Stimulated activated naive CD8-positive, alpha-beta T cell treated with anti-CD3 and anti-CD28 coated beads, Interleukin-15, Interleukin-2, amounts not matched to agents 100 ng/mL and 50 ng/mL, for 24 hours (primary cell): ENCODE measurements around the gene EVI5.
A peak's percentile ranks its signal among the peaks of the same experiment; 100 is the strongest.

Experiments used
- H3K27ac Mint-ChIP-seq: one replicate; pipeline ENCODE4 v1.8.0; 2021; ENCODE audit warnings: mild to moderate bottlenecking, mixed read lengths
- H3K27me3 Mint-ChIP-seq: one replicate; pipeline ENCODE4 v1.8.0; 2021; ENCODE audit warnings: mixed read lengths
- H3K36me3 Mint-ChIP-seq: one replicate; pipeline ENCODE4 v1.8.0; 2021; ENCODE audit warnings: low read depth, mixed read lengths
- H3K4me1 Mint-ChIP-seq: one replicate; pipeline ENCODE4 v1.8.0; 2021; ENCODE audit warnings: low read depth, mixed read lengths
- H3K4me3 Mint-ChIP-seq: one replicate; pipeline ENCODE4 v1.8.0; 2021; ENCODE audit warnings: mild to moderate bottlenecking, mixed read lengths
- H3K9me3 Mint-ChIP-seq: one replicate; pipeline ENCODE4 v1.8.0; 2021; ENCODE audit warnings: mixed read lengths

Gene EVI5

GRCh38 chr1:92480813-92481598 is 303.9 kb downstream of the EVI5 start:
- Mint-ChIP-seq H3K27me3 (no peaks in the 10 kb centered on the region), H3K4me1 (peaks cover 63% of the 10 kb centered on the region), H3K36me3 (peaks cover 70% of the 10 kb centered on the region), H3K4me3 (peak overlapping the region; percentile 96), H3K27ac (peak overlapping the region; percentile 45), H3K9me3 (no peaks in the 10 kb centered on the region)

GRCh38 chr1:92480200-92480812 is 304.6 kb downstream of the EVI5 start:
- Mint-ChIP-seq H3K27ac (peak overlapping the region; percentile 80), H3K4me1 (peaks cover 70% of the 10 kb centered on the region), H3K36me3 (peaks cover 75% of the 10 kb centered on the region), H3K4me3 (peak overlapping the region; percentile 67), H3K27me3 (no peaks in the 10 kb centered on the region), H3K9me3 (no peaks in the 10 kb centered on the region)

GRCh38 chr1:92479587-92479986 is 305.3 kb downstream of the EVI5 start:
- H3K4me1 Mint-ChIP-seq: peaks cover 77% of the 10 kb centered on the region
- no peaks in the 10 kb centered on the region for H3K9me3 Mint-ChIP-seq
- H3K36me3 Mint-ChIP-seq: peaks cover 82% of the 10 kb centered on the region
- peak overlapping the region; percentile 67 for H3K4me3 Mint-ChIP-seq
- no peaks in the 10 kb centered on the region for H3K27me3 Mint-ChIP-seq
- H3K27ac Mint-ChIP-seq: peak overlapping the region; percentile 88

GRCh38 chr1:92478393-92478792 is 306.5 kb downstream of the EVI5 start:
- no peaks in the 10 kb centered on the region for H3K9me3 Mint-ChIP-seq
- H3K27me3 Mint-ChIP-seq: no peaks in the 10 kb centered on the region
- H3K36me3 Mint-ChIP-seq: peaks cover 84% of the 10 kb centered on the region
- peaks cover 89% of the 10 kb centered on the region for H3K4me1 Mint-ChIP-seq
- peak overlapping the region; percentile 67 for H3K4me3 Mint-ChIP-seq
- peak overlapping the region; percentile 88 for H3K27ac Mint-ChIP-seq

GRCh38 chr1:92476071-92476631 is 308.8 kb downstream of the EVI5 start:
- no peaks in the 10 kb centered on the region for H3K27me3 Mint-ChIP-seq
- no peaks in the 10 kb centered on the region for H3K9me3 Mint-ChIP-seq
- peak overlapping the region; percentile 94 for H3K27ac Mint-ChIP-seq
- peak overlapping the region; percentile 67 for H3K4me3 Mint-ChIP-seq
- H3K36me3 Mint-ChIP-seq: peaks cover 82% of the 10 kb centered on the region
- peaks cover 81% of the 10 kb centered on the region for H3K4me1 Mint-ChIP-seq

GRCh38 chr1:92475029-92475428 is 309.9 kb downstream of the EVI5 start:
- Mint-ChIP-seq H3K36me3 (peaks cover 84% of the 10 kb centered on the region), H3K4me3 (peak overlapping the region; percentile 59), H3K27ac (peak overlapping the region; percentile 94), H3K4me1 (peaks cover 84% of the 10 kb centered on the region), H3K27me3 (no peaks in the 10 kb centered on the region), H3K9me3 (no peaks in the 10 kb centered on the region)

- H3K4me3 Mint-ChIP-seq: peak overlapping the region; percentile 59
- H3K27ac Mint-ChIP-seq: peak overlapping the region; percentile 94
- H3K27me3 Mint-ChIP-seq: no peaks in the 10 kb centered on the region
- no peaks in the 10 kb centered on the region for H3K9me3 Mint-ChIP-seq
- peaks cover 80% of the 10 kb centered on the region for H3K4me1 Mint-ChIP-seq
- peaks cover 83% of the 10 kb centered on the region for H3K36me3 Mint-ChIP-seq
These were observed 311.0 kb downstream of the EVI5 start for GRCh38 chr1:92473781-92474495.

GRCh38 chr1:92470216-92470615 is 314.7 kb downstream of the EVI5 start:
- peaks cover 64% of the 10 kb centered on the region for H3K4me1 Mint-ChIP-seq
- H3K4me3 Mint-ChIP-seq: peak overlapping the region; percentile 1
- peak overlapping the region; percentile 17 for H3K27ac Mint-ChIP-seq
- no peaks in the 10 kb centered on the region for H3K9me3 Mint-ChIP-seq
- H3K27me3 Mint-ChIP-seq: no peaks in the 10 kb centered on the region
- H3K36me3 Mint-ChIP-seq: peaks cover 57% of the 10 kb centered on the region

GRCh38 chr1:92466683-92467352 is 318.1 kb downstream of the EVI5 start:
- Mint-ChIP-seq H3K4me3 (no peak overlapping the region), H3K9me3 (no peaks in the 10 kb centered on the region), H3K4me1 (peaks cover 60% of the 10 kb centered on the region), H3K27me3 (no peaks in the 10 kb centered on the region), H3K36me3 (peaks cover 28% of the 10 kb centered on the region), H3K27ac (no peak overlapping the region)

- Mint-ChIP-seq H3K4me1 (peaks cover 65% of the 10 kb centered on the region), H3K36me3 (peaks cover 17% of the 10 kb centered on the region), H3K27me3 (no peaks in the 10 kb centered on the region), H3K9me3 (no peaks in the 10 kb centered on the region), H3K27ac (peak overlapping the region; percentile 7), H3K4me3 (no peak overlapping the region)
These were observed 319.7 kb downstream of the EVI5 start for GRCh38 chr1:92465256-92465647.

GRCh38 chr1:92464588-92465255 is 320.2 kb downstream of the EVI5 start:
- Mint-ChIP-seq H3K4me3 (no peak overlapping the region), H3K27ac (peak overlapping the region; percentile 7)

GRCh38 chr1:92461364-92462097 is 323.4 kb downstream of the EVI5 start:
- Mint-ChIP-seq H3K4me3 (no peak overlapping the region), H3K4me1 (peaks cover 57% of the 10 kb centered on the region), H3K27ac (no peak overlapping the region), H3K9me3 (no peaks in the 10 kb centered on the region), H3K27me3 (no peaks in the 10 kb centered on the region), H3K36me3 (no peaks in the 10 kb centered on the region)

More at GRCh38 chr1:92464588-92465255, 320.2 kb downstream of the EVI5 start:
- Mint-ChIP-seq H3K27me3 (no peaks in the 10 kb centered on the region), H3K4me1 (peaks cover 67% of the 10 kb centered on the region), H3K36me3 (peaks cover 12% of the 10 kb centered on the region), H3K9me3 (no peaks in the 10 kb centered on the region)

- Mint-ChIP-seq H3K4me1 (peaks cover 41% of the 10 kb centered on the region), H3K27me3 (no peaks in the 10 kb centered on the region), H3K27ac (peak overlapping the region; percentile 78), H3K36me3 (no peaks in the 10 kb centered on the region), H3K4me3 (peak overlapping the region; percentile 33), H3K9me3 (no peaks in the 10 kb centered on the region)
These were observed 325.0 kb downstream of the EVI5 start for GRCh38 chr1:92459871-92460320.
